NCI-H2029 (cell line): ENCODE results near the gene CHFR.
"Not testable (repeated sequence)": the region's sequence is repeated elsewhere in the genome, so short reads cannot be mapped to it uniquely, and the experiment has no call there.

Experiments used
- DNase-seq: peaks from one replicate; lab custom pipeline; 2025; lab: John Stamatoyannopoulos, UW

The CHFR gene

GRCh38 chr12:132807295-132808092 lies 79.9 kb downstream of the CHFR start:
- no peak for DNase-seq

GRCh38 chr12:132806857-132807256 lies 80.5 kb downstream of the CHFR start:
- no peak for DNase-seq

DNA sequence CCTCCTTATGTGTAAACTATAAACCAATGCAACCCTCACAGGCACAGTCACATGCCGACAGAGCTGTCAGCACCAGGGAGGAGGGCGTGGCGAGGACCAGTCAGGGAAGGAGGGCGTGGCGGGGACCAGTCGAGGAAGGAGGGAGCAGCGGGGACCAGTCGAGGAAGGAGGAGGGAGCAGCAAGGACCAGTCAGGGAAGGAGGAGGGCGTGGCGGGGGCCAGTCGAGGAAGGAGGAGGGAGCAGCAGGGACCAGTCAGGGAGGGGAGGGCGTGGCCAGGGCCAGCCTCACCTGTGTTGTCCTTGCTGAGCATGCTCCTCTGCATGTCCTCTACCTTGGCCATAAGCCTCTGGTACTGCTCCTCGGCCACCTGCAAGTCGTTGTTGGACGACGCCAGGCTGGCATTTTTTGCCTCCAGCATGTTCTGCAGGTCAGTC lies 83.0 kb downstream of the CHFR start:
- DNase-seq = no peak

- DNase-seq = no peak
Measured at GRCh38 chr12:132803888-132804287, 83.5 kb downstream of the CHFR start.

DNA sequence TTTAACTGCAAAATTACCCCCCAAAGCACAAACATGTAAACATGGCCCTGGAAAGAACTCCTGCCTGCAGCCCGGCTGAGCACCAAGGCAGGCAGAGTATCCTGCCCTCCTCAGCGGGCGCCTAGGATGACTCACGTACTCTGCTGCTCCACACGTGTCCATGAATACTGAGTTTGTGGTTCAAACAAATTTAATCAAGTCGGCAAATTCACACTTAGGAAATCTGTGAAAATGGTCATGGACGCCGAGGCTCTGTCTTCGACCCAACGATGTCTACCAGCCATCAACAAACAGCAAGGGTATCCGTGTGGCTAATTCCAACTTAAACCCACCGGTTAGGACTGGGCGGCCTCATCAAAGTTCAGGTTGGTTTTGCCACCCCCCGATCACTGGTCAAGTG lies 84.3 kb downstream of the CHFR start:
- no peak for DNase-seq

- DNase-seq = no peak
Measured at GRCh38 chr12:132801741-132802140, 85.7 kb downstream of the CHFR start.

GRCh38 chr12:132798836-132799235 lies 88.6 kb downstream of the CHFR start:
- DNase-seq = no peak

- DNase-seq = no peak
Measured at GRCh38 chr12:132797820-132798570, 89.4 kb downstream of the CHFR start.

DNA sequence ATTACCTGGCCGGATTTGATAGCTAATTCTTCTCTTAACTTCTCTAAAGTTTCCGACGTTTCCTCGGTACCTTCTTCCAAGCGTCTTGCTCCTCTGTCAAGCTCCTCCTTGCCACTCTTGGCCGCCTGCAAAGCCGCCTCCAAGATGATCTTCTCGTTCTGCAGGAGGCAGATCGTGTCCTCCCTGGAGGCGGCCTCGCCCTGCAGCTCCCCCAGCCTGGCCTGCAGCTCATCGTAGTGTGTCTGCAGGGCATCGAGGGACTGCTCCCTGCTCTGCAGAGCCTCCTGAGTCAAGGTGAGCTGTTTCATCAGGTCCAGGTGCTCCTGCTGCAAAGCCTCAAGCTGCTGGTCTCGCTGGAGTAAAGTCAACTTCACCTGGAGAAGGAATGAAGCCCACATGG lies 91.6 kb downstream of the CHFR start:
- DNase-seq = no peak

- not testable (repeated sequence) for DNase-seq
Measured at GRCh38 chr12:132791940-132792339, 95.5 kb downstream of the CHFR start.

- no peak for DNase-seq
Measured at GRCh38 chr12:132789099-132789471, 98.3 kb downstream of the CHFR start.

DNA sequence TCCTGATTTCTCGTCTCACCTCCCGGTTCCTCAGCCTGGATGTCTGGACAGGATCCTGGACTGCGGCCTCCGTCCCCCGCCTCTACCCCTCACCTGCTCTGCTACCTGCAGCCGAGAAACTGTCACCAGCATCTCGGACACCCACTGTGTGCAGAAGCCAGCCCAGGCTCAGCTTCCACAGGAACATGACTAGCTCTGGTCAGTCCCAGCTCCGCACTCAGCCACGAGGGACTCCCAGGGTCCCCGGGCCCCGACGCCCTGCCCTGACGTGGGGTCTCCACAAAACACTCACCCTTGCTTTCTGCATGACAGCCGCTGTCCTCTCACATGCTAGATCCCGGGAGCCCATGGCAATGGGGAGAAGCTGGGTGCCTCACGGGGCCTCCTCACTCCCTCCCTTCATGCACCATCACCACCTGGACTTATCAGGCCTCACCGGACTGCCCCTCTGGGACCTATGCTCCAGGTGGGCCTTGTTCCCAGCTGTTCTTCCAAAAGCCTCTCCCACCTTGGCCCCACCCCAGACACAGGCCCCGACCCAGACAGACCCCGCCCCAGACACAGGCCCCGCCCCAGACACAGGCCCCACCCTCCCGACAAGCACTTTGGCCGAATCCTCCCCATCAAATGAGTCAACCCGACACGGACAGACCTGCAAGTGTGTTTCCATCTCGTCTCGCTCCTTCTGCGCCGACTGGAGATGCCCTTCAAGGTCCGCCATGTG lies 98.9 kb downstream of the CHFR start:
- no peak for DNase-seq

GRCh38 chr12:132787877-132788276 lies 99.5 kb downstream of the CHFR start:
- DNase-seq = no peak

DNA sequence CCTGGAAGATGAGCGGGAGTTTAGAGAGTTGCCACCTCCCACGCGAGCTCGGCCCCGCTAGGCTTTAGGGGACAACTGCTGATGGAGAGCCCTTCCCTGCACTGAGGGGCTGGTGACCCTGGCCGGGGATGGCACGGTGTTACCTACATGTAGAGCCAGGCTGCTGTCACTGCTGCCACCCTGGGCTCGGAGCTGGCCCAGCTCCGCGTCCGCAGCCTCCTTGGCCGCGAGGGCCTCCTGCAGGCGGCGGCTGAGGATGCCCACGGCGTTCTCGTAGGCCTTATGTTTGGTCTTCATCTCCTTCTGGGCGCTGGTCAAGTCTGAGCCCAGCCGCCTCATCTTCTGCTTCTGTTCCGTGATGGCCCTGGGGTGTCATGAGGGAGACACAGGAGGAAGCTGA lies 101.2 kb downstream of the CHFR start:
- no peak for DNase-seq

- no peak for DNase-seq
Measured at GRCh38 chr12:132784580-132784979, 102.8 kb downstream of the CHFR start.

DNA sequence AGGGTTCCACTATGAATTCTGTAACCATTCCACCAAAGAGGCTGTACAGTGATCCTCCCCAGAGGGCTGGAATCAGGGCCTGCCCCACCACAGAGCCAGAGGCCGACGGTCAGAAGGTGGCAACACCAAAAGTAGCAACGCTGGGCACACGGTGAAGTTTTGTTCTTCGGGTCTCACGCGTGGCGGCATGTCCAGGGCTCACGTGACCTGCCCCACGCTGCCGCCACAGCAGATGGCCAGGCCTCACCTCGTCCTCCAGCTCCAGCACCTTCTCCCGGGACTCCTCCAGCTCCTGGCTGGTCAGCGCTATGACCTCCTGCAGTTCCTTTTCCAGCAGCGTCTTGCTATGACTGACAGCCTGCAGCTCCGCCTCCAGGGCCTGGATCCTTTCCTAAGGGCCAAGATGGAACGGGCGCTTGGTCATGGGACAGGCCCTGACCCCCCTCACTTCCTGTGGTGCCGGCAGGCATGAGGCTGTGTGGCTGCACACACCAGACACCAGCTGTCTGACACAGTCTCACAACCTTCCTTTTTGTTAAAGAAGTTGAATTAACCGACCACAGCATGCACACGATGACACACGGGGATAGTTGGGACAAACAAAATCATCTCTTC lies 103.4 kb downstream of the CHFR start:
- no peak for DNase-seq
